Panc1 (cell line): Measurements from ENCODE around the gene LGR5. TPM values are rescaled to one million over a fixed set of nuclear protein-coding genes. Genes with fewer than 3 reads are reported as not detected.

Experiments used
- ATAC-seq: fragments of 200-7000 bp; cut with Tn5 transposase; 2 replicates; pipeline ENCODE4 v1.9.1; 2020; ENCODE audit warnings: mild to moderate bottlenecking, moderate library complexity
- BruUV-seq: library from RNA; stranded (reverse); fragments of 400-500 nt; replicated peaks from 2 replicates; lab custom pipeline; 2021; lab: Mats Ljungman, UMichigan
- CTCF ChIA-PET: fragments of 300-600 bp; sonication (Branson Sonifier 250); formaldehyde crosslinking; loops from one replicate; lab custom pipeline; 2022; ENCODE audit warnings: antibody characterized with exemption; lab: Charles Lee
- POLR2A ChIA-PET: fragments of 300-600 bp; sonication (Branson Sonifier 250); formaldehyde crosslinking; loops from one replicate; lab custom pipeline; 2022; ENCODE audit warnings: antibody characterized with exemption; lab: Charles Lee
- DNase-seq: peaks from one replicate; pipeline ENCODE4 v3.0.0-alpha.2; 2010; ENCODE audit warnings: low read depth, low spot score
- H3K27ac ChIP-seq: 2 replicates; pipeline ENCODE4 v1.5.1; 2011; ENCODE audit warnings: mild to moderate bottlenecking, low read length, inconsistent platforms
- H3K27me3 ChIP-seq: fragments of 200-500 bp; sonication (Bioruptor generic); 2 replicates; pipeline ENCODE4 v1.6.0; 2014; ENCODE audit warnings: low read length, inconsistent platforms; ENCODE audit not compliant: control insufficient read depth, insufficient read depth
- H3K36me3 ChIP-seq: fragments of 200-500 bp; sonication (Bioruptor generic); 2 replicates; pipeline ENCODE4 v1.5.1; 2014; ENCODE audit warnings: inconsistent platforms, mild to moderate bottlenecking, low read length, moderate library complexity; ENCODE audit not compliant: control insufficient read depth, insufficient read depth
- H3K4me1 ChIP-seq: 2 replicates; pipeline ENCODE4 v1.5.1; 2011; ENCODE audit warnings: inconsistent platforms, mild to moderate bottlenecking, low read length, moderate library complexity; ENCODE audit not compliant: control insufficient read depth, insufficient read depth
- H3K4me3 ChIP-seq, 2 experiments: 2 replicates each; pipeline ENCODE4 v1.5.1; 2011 to 2012; ENCODE audit warnings: low read depth in 2 of 2, low read length in 2 of 2, mild to moderate bottlenecking in 2 of 2, inconsistent platforms in 1 of 2, moderate library complexity in 1 of 2
- H3K9me3 ChIP-seq: fragments of 200-500 bp; sonication (Bioruptor generic); 2 replicates; pipeline ENCODE4 v1.5.1; 2014; ENCODE audit warnings: low read depth, mild to moderate bottlenecking, inconsistent platforms, low read length, moderate library complexity; ENCODE audit not compliant: control insufficient read depth, insufficient read depth
- POLR2AphosphoS5 ChIP-seq: IDR thresholded peaks from 2 replicates; pipeline ENCODE4 v1.6.1; 2012; ENCODE audit warnings: mild to moderate bottlenecking, low read depth, low read length, moderate library complexity
- SIN3A ChIP-seq: IDR thresholded peaks from 2 replicates; pipeline ENCODE4 v1.6.1; 2012; ENCODE audit warnings: low read depth, mild to moderate bottlenecking, low read length, moderate library complexity, borderline replicate concordance; ENCODE audit not compliant: insufficient read depth
- TCF7L2 ChIP-seq: IDR thresholded peaks from 2 replicates; pipeline ENCODE4 v1.6.1; 2011; ENCODE audit warnings: mild to moderate bottlenecking, low read depth, low read length, inconsistent platforms
- in situ Hi-C: cut with HindIII; loops from 2 replicates; pipeline ENCODE4 v1.10.0; 2016; ENCODE audit warnings: low sequenced_read_pairs, low pct_unique_long_range_greater_than_20kb
- intact Hi-C: fragments of 100-400 bp; cut with micrococcal nuclease; formaldehyde crosslinking; loops from one replicate; pipeline ENCODE4 v1.10.0; 2022; ENCODE audit not compliant: unreplicated experiment
- total RNA-seq: library from RNA; stranded (reverse); gene quantifications from one replicate; pipeline ENCODE4 v1.2.1, GENCODE V29; 2021; ENCODE audit not compliant: unreplicated experiment
- TF ChIP-seq, protein P1 (sequence below), 2 experiments: IDR thresholded peaks; 2 replicates each; pipeline ENCODE4 v1.6.1; 2011 to 2012; ENCODE audit warnings: low read depth in 2 of 2, control low read depth in 1 of 2, low read length in 1 of 2, mild to moderate bottlenecking in 1 of 2, moderate library complexity in 1 of 2; ENCODE audit not compliant: insufficient read depth in 1 of 2
- TF ChIP-seq, protein P2 (sequence below): fragments of 450-650 bp; IDR thresholded peaks from 2 replicates; pipeline ENCODE4 v1.5.1; 2017; ENCODE audit warnings: mild to moderate bottlenecking

Gene LGR5
- total RNA-seq, 1 experiment from 2014 or later: 1.9 TPM

DNA sequence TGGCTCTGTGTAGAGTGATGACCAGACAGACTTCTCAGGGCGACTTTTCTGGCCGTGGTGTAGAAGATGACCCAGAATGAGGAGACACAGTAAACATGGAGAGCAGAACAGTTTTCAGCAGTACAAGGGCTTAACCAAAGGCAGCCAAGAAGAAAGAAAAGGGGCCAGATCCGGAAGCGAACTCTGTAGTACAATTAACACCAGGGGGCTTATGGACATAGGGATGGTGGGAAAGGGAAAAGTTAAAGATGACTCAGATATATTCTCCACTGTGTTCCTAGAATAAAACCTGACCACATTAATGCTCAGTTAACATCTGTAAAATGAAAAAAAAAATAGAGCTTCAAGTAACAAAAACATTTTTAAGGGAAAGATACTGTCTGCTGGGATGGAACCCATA is 60.2 kb downstream of the LGR5 start:
- H3K27ac ChIP-seq: no peak overlapping the region
- intact Hi-C loops (no loop called here), in situ Hi-C loops (no loop called here)
- no peaks in the 10 kb centered on the region for H3K9me3 ChIP-seq
- no peaks in the 10 kb centered on the region for H3K4me1 ChIP-seq
- H3K36me3 ChIP-seq: no peaks in the 10 kb centered on the region
- no peak for ATAC-seq
- no TSS peak for BruUV-seq
- CTCF ChIA-PET: no interaction called here
- TF ChIP-seq, protein P1, sequence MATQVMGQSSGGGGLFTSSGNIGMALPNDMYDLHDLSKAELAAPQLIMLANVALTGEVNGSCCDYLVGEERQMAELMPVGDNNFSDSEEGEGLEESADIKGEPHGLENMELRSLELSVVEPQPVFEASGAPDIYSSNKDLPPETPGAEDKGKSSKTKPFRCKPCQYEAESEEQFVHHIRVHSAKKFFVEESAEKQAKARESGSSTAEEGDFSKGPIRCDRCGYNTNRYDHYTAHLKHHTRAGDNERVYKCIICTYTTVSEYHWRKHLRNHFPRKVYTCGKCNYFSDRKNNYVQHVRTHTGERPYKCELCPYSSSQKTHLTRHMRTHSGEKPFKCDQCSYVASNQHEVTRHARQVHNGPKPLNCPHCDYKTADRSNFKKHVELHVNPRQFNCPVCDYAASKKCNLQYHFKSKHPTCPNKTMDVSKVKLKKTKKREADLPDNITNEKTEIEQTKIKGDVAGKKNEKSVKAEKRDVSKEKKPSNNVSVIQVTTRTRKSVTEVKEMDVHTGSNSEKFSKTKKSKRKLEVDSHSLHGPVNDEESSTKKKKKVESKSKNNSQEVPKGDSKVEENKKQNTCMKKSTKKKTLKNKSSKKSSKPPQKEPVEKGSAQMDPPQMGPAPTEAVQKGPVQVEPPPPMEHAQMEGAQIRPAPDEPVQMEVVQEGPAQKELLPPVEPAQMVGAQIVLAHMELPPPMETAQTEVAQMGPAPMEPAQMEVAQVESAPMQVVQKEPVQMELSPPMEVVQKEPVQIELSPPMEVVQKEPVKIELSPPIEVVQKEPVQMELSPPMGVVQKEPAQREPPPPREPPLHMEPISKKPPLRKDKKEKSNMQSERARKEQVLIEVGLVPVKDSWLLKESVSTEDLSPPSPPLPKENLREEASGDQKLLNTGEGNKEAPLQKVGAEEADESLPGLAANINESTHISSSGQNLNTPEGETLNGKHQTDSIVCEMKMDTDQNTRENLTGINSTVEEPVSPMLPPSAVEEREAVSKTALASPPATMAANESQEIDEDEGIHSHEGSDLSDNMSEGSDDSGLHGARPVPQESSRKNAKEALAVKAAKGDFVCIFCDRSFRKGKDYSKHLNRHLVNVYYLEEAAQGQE (IDR thresholded peaks at IDR 0.05; ENCODE audit: insufficient read depth in 1 of 2, low read depth in 2 of 2, low read length in 1 of 2): no peak
- TF ChIP-seq POLR2AphosphoS5 (no peak), TCF7L2 (no peak), SIN3A (no peak)
- TF ChIP-seq, protein P2, sequence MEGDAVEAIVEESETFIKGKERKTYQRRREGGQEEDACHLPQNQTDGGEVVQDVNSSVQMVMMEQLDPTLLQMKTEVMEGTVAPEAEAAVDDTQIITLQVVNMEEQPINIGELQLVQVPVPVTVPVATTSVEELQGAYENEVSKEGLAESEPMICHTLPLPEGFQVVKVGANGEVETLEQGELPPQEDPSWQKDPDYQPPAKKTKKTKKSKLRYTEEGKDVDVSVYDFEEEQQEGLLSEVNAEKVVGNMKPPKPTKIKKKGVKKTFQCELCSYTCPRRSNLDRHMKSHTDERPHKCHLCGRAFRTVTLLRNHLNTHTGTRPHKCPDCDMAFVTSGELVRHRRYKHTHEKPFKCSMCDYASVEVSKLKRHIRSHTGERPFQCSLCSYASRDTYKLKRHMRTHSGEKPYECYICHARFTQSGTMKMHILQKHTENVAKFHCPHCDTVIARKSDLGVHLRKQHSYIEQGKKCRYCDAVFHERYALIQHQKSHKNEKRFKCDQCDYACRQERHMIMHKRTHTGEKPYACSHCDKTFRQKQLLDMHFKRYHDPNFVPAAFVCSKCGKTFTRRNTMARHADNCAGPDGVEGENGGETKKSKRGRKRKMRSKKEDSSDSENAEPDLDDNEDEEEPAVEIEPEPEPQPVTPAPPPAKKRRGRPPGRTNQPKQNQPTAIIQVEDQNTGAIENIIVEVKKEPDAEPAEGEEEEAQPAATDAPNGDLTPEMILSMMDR: no peak
- DNase-seq: no peak
- H3K27me3 ChIP-seq: no peaks in the 10 kb centered on the region
- POLR2A ChIA-PET: no interaction called here
- H3K4me3 ChIP-seq: no peak overlapping the region

DNA sequence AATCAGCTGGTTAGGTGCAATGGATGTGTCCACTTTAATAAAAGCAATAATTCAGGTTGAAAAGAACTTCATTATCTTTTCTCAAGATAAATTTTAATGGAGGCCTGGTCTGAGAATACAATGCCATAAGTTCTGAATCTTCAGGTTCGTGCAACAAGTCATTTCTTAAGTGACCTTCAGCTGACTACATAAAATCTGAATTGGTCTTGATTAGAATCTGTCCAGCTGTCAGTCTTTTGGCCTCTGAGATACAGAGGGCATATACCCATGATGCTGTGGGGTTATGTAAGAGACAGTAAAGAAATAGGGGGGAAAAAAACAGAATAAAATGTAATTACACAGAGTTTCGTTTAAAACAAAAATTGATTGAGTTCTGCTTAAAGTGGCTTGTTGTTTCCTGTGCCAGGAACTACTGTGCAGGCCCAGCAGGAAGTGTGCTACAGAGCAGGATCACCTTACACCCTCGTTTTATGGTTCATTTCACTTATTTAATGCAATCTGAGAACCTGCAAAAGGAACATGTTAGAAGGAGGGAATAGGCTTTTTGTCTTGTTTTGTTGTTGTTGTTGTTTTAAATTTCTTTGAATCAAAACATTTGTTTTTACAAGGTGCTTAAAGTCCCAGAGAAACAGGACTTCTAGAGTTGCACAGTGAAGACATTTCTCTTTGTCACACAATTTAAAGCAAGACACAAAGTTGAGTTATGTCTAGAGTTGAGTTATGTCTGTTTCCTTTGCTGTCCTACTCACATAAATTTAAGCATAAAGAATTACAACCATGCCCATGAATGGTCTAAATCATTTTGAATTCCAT is 64.2 kb downstream of the LGR5 start:
- POLR2A ChIA-PET: no interaction called here
- Histone ChIP-seq H3K36me3 (no peaks in the 10 kb centered on the region), H3K27me3 (no peaks in the 10 kb centered on the region), H3K4me1 (no peaks in the 10 kb centered on the region), H3K4me3 (no peak overlapping the region), H3K9me3 (no peaks in the 10 kb centered on the region), H3K27ac (no peak overlapping the region)
- BruUV-seq: no TSS peak
- CTCF ChIA-PET: no interaction called here
- ATAC-seq: no peak
- in situ Hi-C loops: no loop called here
- TF ChIP-seq POLR2AphosphoS5 (no peak), TCF7L2 (no peak), SIN3A (no peak)
- TF ChIP-seq, protein P1 (IDR thresholded peaks at IDR 0.05; ENCODE audit: insufficient read depth in 1 of 2, low read depth in 2 of 2, low read length in 1 of 2): no peak
- TF ChIP-seq, protein P2: no peak
- no peak for DNase-seq
- intact Hi-C loops: no loop called here
